Loucy (cell line): ENCODE measurements around the gene ZNF12.

Source experiments
- H2AFZ ChIP-seq: fragments of 200-600 bp; sonication (generic); 2 replicates; pipeline ENCODE4 v1.6.0; 2016; ENCODE audit warnings: antibody characterized with exemption, mild to moderate bottlenecking, low read length, moderate library complexity
- H3F3A ChIP-seq: fragments of 200-600 bp; 2 replicates; pipeline ENCODE4 v1.6.0; 2016; ENCODE audit warnings: antibody characterized with exemption, low read depth, mild to moderate bottlenecking
- H3K27me3 ChIP-seq: fragments of 200-600 bp; sonication (generic); 2 replicates; pipeline ENCODE4 v1.6.1; 2014; ENCODE audit warnings: low read length, mild to moderate bottlenecking; ENCODE audit not compliant: insufficient read depth, poor library complexity, severe bottlenecking
- H3K36me3 ChIP-seq: fragments of 200-600 bp; sonication (generic); 2 replicates; pipeline ENCODE4 v1.6.1; 2016; ENCODE audit warnings: low read length; ENCODE audit not compliant: insufficient read depth
- H3K4me1 ChIP-seq: fragments of 200-600 bp; sonication (generic); 2 replicates; pipeline ENCODE4 v1.5.1; 2014; ENCODE audit warnings: low read length, mild to moderate bottlenecking; ENCODE audit not compliant: insufficient read depth, poor library complexity, severe bottlenecking
- H3K4me2 ChIP-seq: fragments of 200-600 bp; sonication (generic); 2 replicates; pipeline ENCODE4 v1.6.0; 2014; ENCODE audit warnings: antibody characterized with exemption, low read length, low read depth, mild to moderate bottlenecking; ENCODE audit not compliant: poor library complexity, severe bottlenecking
- H3K4me3 ChIP-seq: fragments of 200-600 bp; sonication (generic); 2 replicates; pipeline ENCODE4 v1.5.1; 2014; ENCODE audit warnings: low read length, mild to moderate bottlenecking, mixed read lengths; ENCODE audit not compliant: poor library complexity, severe bottlenecking
- H3K79me2 ChIP-seq: fragments of 200-600 bp; sonication (generic); 2 replicates; pipeline ENCODE4 v1.6.1; 2014; ENCODE audit warnings: low read length; ENCODE audit not compliant: insufficient read depth
- H3K9ac ChIP-seq: fragments of 200-600 bp; sonication (generic); 2 replicates; pipeline ENCODE4 v1.6.0; 2014; ENCODE audit warnings: mild to moderate bottlenecking, low read depth, low read length, moderate library complexity; ENCODE audit not compliant: poor library complexity, severe bottlenecking
- H3K9me2 ChIP-seq: fragments of 200-600 bp; sonication (generic); replicated peaks from 2 replicates; pipeline ENCODE4 v1.6.1; 2016; ENCODE audit warnings: low read depth, low read length, mixed read lengths
- H3K9me3 ChIP-seq: fragments of 200-600 bp; sonication (generic); 2 replicates; pipeline ENCODE4 v1.6.1; 2014; ENCODE audit warnings: mild to moderate bottlenecking, antibody characterized with exemption, low read length, low read depth; ENCODE audit not compliant: insufficient read depth
- H4K20me1 ChIP-seq: fragments of 200-600 bp; sonication (generic); 2 replicates; pipeline ENCODE4 v1.6.0; 2014; ENCODE audit warnings: antibody characterized with exemption, low read length, mild to moderate bottlenecking; ENCODE audit not compliant: insufficient read depth, poor library complexity, severe bottlenecking
- EZH2phosphoT487 ChIP-seq: fragments of 200-600 bp; IDR thresholded peaks from 2 replicates; pipeline ENCODE4 v1.6.1; 2018; ENCODE audit warnings: antibody characterized with exemption, mild to moderate bottlenecking, moderate library complexity, borderline replicate concordance
- TF ChIP-seq, protein P1 (sequence below): fragments of 200-600 bp; sonication (generic); conservative IDR thresholded peaks from 2 replicates; pipeline ENCODE4 v1.5.1; 2014; ENCODE audit warnings: mild to moderate bottlenecking, antibody characterized with exemption, low read length

ZNF12 gene

DNA sequence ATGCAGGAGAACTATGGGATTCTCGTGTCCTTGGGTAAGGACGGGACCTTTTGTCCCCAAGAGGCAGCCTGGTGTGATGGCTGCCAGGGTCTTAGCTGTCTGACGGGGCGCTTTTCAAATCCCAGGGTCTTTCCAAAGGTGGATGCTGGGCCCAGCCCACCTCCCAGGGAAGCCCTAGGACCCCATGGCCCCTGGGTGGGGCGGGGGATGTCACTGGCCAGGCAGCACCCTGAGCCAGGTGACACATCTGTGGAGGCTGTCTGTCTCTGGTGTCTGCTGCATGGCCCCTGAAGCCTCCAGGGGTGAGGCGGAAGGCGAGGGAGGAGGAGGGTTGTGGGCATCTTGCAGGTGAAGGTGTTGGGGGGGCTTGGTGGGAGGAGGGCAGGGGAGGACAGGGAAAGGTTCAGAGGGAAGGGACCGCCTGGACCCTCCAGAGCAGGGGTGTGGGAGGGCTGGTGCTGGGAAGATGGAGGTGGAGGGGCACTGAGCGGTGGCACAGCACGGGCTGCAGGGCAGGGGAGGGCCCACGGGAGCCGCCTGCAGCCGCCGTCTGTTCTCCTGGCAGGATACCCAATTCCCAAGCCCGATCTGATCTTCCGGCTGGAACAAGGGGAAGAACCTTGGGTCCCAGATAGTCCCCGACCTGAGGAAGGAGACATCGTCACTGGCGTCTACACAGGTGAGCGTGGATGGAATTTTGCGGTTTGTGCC lies 62.7 kb downstream of the ZNF12 start:
- Histone ChIP-seq H3K4me1 (peaks cover 12% of the 10 kb centered on the region), H3K79me2 (peaks cover 35% of the 10 kb centered on the region; the same call in 1 of the 2 replicates), H3K9me2 (no peaks in the 10 kb centered on the region), H3K4me2 (no peak overlapping the region), H4K20me1 (peaks cover 22% of the 10 kb centered on the region), H3K27me3 (no peaks in the 10 kb centered on the region), H3K36me3 (peaks cover 48% of the 10 kb centered on the region; the same call in 1 of the 2 replicates), H2AFZ (no peak overlapping the region), H3K9me3 (no peaks in the 10 kb centered on the region), H3K4me3 (no peak overlapping the region), H3F3A (no peaks in the 10 kb centered on the region), H3K9ac (no peak overlapping the region)
- TF ChIP-seq EZH2phosphoT487: no peak
- TF ChIP-seq, protein P1, sequence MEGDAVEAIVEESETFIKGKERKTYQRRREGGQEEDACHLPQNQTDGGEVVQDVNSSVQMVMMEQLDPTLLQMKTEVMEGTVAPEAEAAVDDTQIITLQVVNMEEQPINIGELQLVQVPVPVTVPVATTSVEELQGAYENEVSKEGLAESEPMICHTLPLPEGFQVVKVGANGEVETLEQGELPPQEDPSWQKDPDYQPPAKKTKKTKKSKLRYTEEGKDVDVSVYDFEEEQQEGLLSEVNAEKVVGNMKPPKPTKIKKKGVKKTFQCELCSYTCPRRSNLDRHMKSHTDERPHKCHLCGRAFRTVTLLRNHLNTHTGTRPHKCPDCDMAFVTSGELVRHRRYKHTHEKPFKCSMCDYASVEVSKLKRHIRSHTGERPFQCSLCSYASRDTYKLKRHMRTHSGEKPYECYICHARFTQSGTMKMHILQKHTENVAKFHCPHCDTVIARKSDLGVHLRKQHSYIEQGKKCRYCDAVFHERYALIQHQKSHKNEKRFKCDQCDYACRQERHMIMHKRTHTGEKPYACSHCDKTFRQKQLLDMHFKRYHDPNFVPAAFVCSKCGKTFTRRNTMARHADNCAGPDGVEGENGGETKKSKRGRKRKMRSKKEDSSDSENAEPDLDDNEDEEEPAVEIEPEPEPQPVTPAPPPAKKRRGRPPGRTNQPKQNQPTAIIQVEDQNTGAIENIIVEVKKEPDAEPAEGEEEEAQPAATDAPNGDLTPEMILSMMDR: no peak

DNA sequence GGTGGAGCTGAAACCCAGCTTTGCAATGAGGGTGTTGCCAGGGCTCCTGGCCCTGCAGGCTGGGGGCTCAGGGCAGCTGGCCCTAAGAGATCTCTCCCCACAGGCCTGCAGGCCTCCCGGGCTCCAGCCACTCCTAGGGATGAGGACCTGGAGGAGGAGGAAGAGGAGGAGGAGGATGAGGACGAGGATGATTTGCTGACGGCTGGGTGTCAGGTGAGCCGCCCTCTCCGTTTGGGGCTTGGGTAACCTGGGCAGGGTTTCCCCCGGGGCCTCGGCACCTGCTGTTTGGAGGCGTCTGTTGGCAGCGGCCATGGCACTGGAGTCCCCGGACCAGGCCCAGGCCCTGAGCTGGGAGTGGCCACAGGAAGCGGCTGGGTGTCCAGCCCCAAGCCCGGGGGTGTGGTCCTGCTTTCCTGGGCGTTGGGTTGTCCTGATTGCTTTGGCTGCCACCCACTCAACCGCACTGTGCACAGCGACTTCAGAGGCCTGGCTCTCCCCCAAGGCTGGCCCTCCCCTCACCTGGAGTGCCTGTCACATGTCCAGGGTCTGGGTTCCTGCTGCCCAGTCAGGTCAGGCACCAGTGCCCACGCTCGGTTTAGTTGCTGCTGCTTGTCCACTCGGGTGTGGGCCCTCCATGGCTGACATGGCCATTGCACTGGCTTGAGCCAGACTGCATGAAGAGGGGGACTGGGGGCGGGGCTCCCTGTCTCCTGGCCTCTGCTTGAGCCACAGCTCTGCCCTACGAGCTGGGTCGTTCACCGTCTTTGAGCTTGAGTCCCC lies 63.7 kb downstream of the ZNF12 start:
- Histone ChIP-seq H3K4me3 (no peak overlapping the region), H3K9ac (no peak overlapping the region), H4K20me1 (peaks cover 31% of the 10 kb centered on the region), H3F3A (no peaks in the 10 kb centered on the region), H3K9me2 (no peaks in the 10 kb centered on the region), H3K36me3 (peaks cover 48% of the 10 kb centered on the region; the same call in 1 of the 2 replicates), H2AFZ (no peak overlapping the region), H3K9me3 (no peaks in the 10 kb centered on the region), H3K4me2 (no peak overlapping the region), H3K4me1 (peaks cover 22% of the 10 kb centered on the region), H3K79me2 (peaks cover 42% of the 10 kb centered on the region), H3K27me3 (no peaks in the 10 kb centered on the region)
- TF ChIP-seq, protein P1: no peak
- no peak for TF ChIP-seq EZH2phosphoT487

DNA sequence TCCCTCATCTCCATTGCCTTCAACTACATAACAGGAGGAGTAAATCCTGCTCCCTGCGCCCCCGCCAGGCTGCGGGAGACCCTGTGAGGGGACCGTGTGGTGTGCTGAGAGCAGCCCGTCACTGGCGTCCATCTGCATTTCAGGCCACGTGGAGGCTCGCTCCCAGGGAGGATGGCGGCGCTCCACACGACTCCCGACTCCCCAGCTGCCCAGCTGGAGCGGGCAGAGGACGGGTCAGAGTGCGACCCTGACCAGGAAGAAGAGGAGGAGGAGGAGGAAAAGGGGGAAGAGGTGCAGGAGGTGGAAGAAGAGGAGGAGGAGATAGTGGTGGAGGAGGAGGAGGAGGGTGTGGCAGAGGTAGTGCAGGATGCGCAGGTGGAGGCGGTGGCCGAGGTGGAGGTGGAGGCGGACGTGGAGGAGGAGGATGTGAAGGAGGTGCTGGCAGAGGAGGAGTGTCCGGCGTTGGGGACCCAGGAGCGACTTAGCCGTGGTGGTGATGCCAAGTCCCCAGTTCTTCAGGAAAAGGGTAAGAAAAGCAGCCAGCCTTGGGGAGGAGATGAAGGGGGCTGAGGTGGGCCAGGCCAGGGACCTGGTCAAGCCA lies 64.4 kb downstream of the ZNF12 start:
- Histone ChIP-seq H3K9me3 (no peaks in the 10 kb centered on the region), H3K4me2 (no peak overlapping the region), H3K4me3 (no peak overlapping the region), H3K9me2 (no peaks in the 10 kb centered on the region), H2AFZ (no peak overlapping the region), H3K36me3 (peaks cover 47% of the 10 kb centered on the region; the same call in 1 of the 2 replicates), H3K4me1 (peaks cover 25% of the 10 kb centered on the region), H3K27me3 (no peaks in the 10 kb centered on the region), H3K79me2 (peaks cover 41% of the 10 kb centered on the region), H4K20me1 (peaks cover 33% of the 10 kb centered on the region), H3F3A (no peaks in the 10 kb centered on the region), H3K9ac (no peak overlapping the region)
- no peak for TF ChIP-seq EZH2phosphoT487
- TF ChIP-seq, protein P1: no peak
